Measurements from ENCODE around the gene FMO5.

Gene FMO5

GRCh38 chr1:147247656-147248238, 22.6 kb upstream of the FMO5 start:
- H3K27me3 ChIP-seq (ENCODE audit: control insufficient read depth, insufficient read depth, low read length) = no peaks in the 10 kb centered on the region
- no peaks in the 10 kb centered on the region for H3K36me3 ChIP-seq (ENCODE audit: control insufficient read depth, insufficient read depth, low read length)
- peaks cover 5% of the 10 kb centered on the region; the same call in 1 of the 2 replicates for H3K4me1 ChIP-seq (ENCODE audit: control insufficient read depth, insufficient read depth, low read length)
- no peaks in the 10 kb centered on the region for H3K9me3 ChIP-seq (ENCODE audit: control insufficient read depth, insufficient read depth, low read length)
- no peak for DNase-seq (ENCODE audit: low read depth, low spot score)
- no CpG with 5 or more reads among the region's 4 CpGs for WGBS (ENCODE audit: insufficient coverage, insufficient read length)
- H3K4me3 ChIP-seq (ENCODE audit: low read length) = no peak overlapping the region
- H3K27ac ChIP-seq (ENCODE audit: low read length) = no peak overlapping the region

- Histone ChIP-seq H3K9me3 (ENCODE audit: control insufficient read depth, insufficient read depth, low read length) (no peaks in the 10 kb centered on the region), H3K4me1 (ENCODE audit: control insufficient read depth, insufficient read depth, low read length) (peaks cover 5% of the 10 kb centered on the region; the same call in 1 of the 2 replicates), H3K4me3 (ENCODE audit: low read length) (no peak overlapping the region), H3K27me3 (ENCODE audit: control insufficient read depth, insufficient read depth, low read length) (no peaks in the 10 kb centered on the region), H3K36me3 (ENCODE audit: control insufficient read depth, insufficient read depth, low read length) (no peaks in the 10 kb centered on the region), H3K27ac (ENCODE audit: low read length) (no peak overlapping the region)
- no CpG with 5 or more reads among the region's 2 CpGs for WGBS (ENCODE audit: insufficient coverage, insufficient read length)
- no peak for DNase-seq (ENCODE audit: low read depth, low spot score)
These were observed 21.9 kb upstream of the FMO5 start for GRCh38 chr1:147246910-147247655.

- WGBS (ENCODE audit: insufficient coverage, insufficient read length) = no CpG with 5 or more reads among the region's 2 CpGs
- H3K36me3 ChIP-seq (ENCODE audit: control insufficient read depth, insufficient read depth, low read length) = no peaks in the 10 kb centered on the region
- no peaks in the 10 kb centered on the region for H3K27me3 ChIP-seq (ENCODE audit: control insufficient read depth, insufficient read depth, low read length)
- H3K4me3 ChIP-seq (ENCODE audit: low read length) = no peak overlapping the region
- no peak for DNase-seq (ENCODE audit: low read depth, low spot score)
- H3K9me3 ChIP-seq (ENCODE audit: control insufficient read depth, insufficient read depth, low read length) = no peaks in the 10 kb centered on the region
- peaks cover 5% of the 10 kb centered on the region; the same call in 1 of the 2 replicates for H3K4me1 ChIP-seq (ENCODE audit: control insufficient read depth, insufficient read depth, low read length)
- no peak overlapping the region for H3K27ac ChIP-seq (ENCODE audit: low read length)
These were observed 21.0 kb upstream of the FMO5 start for GRCh38 chr1:147246044-147246690.

DNA sequence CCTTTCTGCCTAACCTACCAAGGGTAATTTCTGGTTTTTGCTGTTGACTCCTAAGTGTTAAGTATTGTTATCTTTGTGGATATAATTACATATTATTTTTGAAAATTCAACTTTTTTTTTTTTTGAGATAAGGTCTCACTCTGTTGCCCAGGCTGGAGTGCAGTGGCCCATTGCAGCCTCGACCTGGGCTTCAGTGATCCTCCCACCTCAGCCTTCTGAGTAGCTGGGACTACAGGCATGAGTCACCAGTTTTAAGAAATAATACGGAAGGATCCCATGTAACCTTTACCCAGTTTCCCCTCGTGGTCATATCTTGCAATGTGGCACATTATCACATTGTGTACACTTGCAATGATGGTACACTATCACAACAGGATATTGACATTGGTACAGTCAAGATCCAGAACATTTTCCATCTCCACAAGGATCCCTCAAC, 20.5 kb upstream of the FMO5 start:
- H3K4me1 ChIP-seq (ENCODE audit: control insufficient read depth, insufficient read depth, low read length) = peaks cover 5% of the 10 kb centered on the region; the same call in 1 of the 2 replicates
- no peak overlapping the region for H3K4me3 ChIP-seq (ENCODE audit: low read length)
- DNase-seq (ENCODE audit: low read depth, low spot score) = no peak
- H3K27ac ChIP-seq (ENCODE audit: low read length) = no peak overlapping the region
- H3K27me3 ChIP-seq (ENCODE audit: control insufficient read depth, insufficient read depth, low read length) = no peaks in the 10 kb centered on the region
- no peaks in the 10 kb centered on the region for H3K9me3 ChIP-seq (ENCODE audit: control insufficient read depth, insufficient read depth, low read length)
- WGBS (ENCODE audit: insufficient coverage, insufficient read length) = no CpG with 5 or more reads among the region's 3 CpGs
- H3K36me3 ChIP-seq (ENCODE audit: control insufficient read depth, insufficient read depth, low read length) = no peaks in the 10 kb centered on the region

DNA sequence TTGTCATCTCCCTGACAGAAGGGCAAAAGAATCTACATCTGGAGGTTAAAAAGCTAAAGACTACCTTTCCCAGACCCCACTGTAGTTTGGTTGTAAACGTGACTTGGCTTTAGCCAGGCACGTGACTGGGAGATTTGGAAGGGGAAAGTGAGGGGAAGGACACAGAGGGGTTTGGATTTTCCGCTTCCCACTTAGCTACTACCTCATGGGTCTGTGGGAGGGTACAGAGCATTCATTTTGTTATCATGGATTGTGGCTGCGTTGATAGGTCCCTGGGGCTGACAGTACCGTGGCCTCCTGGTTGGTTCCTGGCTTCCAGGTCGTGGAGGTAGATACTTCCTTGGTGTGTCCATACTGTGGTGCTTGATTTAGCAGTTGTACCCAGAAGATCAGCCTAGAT, 20.0 kb upstream of the FMO5 start:
- H3K36me3 ChIP-seq (ENCODE audit: control insufficient read depth, insufficient read depth, low read length) = no peaks in the 10 kb centered on the region
- DNase-seq (ENCODE audit: low read depth, low spot score) = no peak
- no peak overlapping the region for H3K4me3 ChIP-seq (ENCODE audit: low read length)
- H3K9me3 ChIP-seq (ENCODE audit: control insufficient read depth, insufficient read depth, low read length) = no peaks in the 10 kb centered on the region
- WGBS (ENCODE audit: insufficient coverage, insufficient read length) = no CpG with 5 or more reads among the region's 6 CpGs
- H3K27me3 ChIP-seq (ENCODE audit: control insufficient read depth, insufficient read depth, low read length) = no peaks in the 10 kb centered on the region
- H3K4me1 ChIP-seq (ENCODE audit: control insufficient read depth, insufficient read depth, low read length) = peaks cover 5% of the 10 kb centered on the region; the same call in 1 of the 2 replicates
- no peak overlapping the region for H3K27ac ChIP-seq (ENCODE audit: low read length)

GRCh38 chr1:147243841-147244240, 18.7 kb upstream of the FMO5 start:
- Histone ChIP-seq H3K27ac (ENCODE audit: low read length) (no peak overlapping the region), H3K9me3 (ENCODE audit: control insufficient read depth, insufficient read depth, low read length) (no peaks in the 10 kb centered on the region), H3K36me3 (ENCODE audit: control insufficient read depth, insufficient read depth, low read length) (no peaks in the 10 kb centered on the region), H3K4me3 (ENCODE audit: low read length) (peak overlapping the region; percentile 90; the same call in 1 of the 2 replicates), H3K4me1 (ENCODE audit: control insufficient read depth, insufficient read depth, low read length) (peaks cover 6% of the 10 kb centered on the region; the same call in 1 of the 2 replicates), H3K27me3 (ENCODE audit: control insufficient read depth, insufficient read depth, low read length) (no peaks in the 10 kb centered on the region)
- no peak for DNase-seq (ENCODE audit: low read depth, low spot score)
- no CpG with 5 or more reads among the region's 4 CpGs for WGBS (ENCODE audit: insufficient coverage, insufficient read length)

GRCh38 chr1:147243228-147243685, 18.1 kb upstream of the FMO5 start:
- H3K27ac ChIP-seq (ENCODE audit: low read length) = no peak overlapping the region
- H3K4me1 ChIP-seq (ENCODE audit: control insufficient read depth, insufficient read depth, low read length) = peaks cover 6% of the 10 kb centered on the region; the same call in 1 of the 2 replicates
- DNase-seq (ENCODE audit: low read depth, low spot score) = no peak
- no peaks in the 10 kb centered on the region for H3K27me3 ChIP-seq (ENCODE audit: control insufficient read depth, insufficient read depth, low read length)
- H3K36me3 ChIP-seq (ENCODE audit: control insufficient read depth, insufficient read depth, low read length) = no peaks in the 10 kb centered on the region
- WGBS (ENCODE audit: insufficient coverage, insufficient read length) = no CpG with 5 or more reads among the region's 30 CpGs
- H3K9me3 ChIP-seq (ENCODE audit: control insufficient read depth, insufficient read depth, low read length) = no peaks in the 10 kb centered on the region
- peak overlapping the region; percentile 90 for H3K4me3 ChIP-seq (ENCODE audit: low read length)

- Histone ChIP-seq H3K36me3 (ENCODE audit: control insufficient read depth, insufficient read depth, low read length) (no peaks in the 10 kb centered on the region), H3K4me3 (ENCODE audit: low read length) (peak within 1 kb of the TSS; percentile 90), H3K27me3 (ENCODE audit: control insufficient read depth, insufficient read depth, low read length) (no peaks in the 10 kb centered on the region), H3K9me3 (ENCODE audit: control insufficient read depth, insufficient read depth, low read length) (no peaks in the 10 kb centered on the region), H3K27ac (ENCODE audit: low read length) (no peak within 1 kb of the TSS), H3K4me1 (ENCODE audit: control insufficient read depth, insufficient read depth, low read length) (peaks cover 6% of the 10 kb centered on the region; the same call in 1 of the 2 replicates)
- no CpG with 5 or more reads among the region's 82 CpGs for WGBS (ENCODE audit: insufficient coverage, insufficient read length)
- peak; percentile 77 for DNase-seq (ENCODE audit: low read depth, low spot score)
These were observed 17.5 kb upstream of the FMO5 start, which contains the start of gene CHD1L for GRCh38 chr1:147242449-147243227. Gene CHD1L (plus strand): TSS chr1:147242684. CDS start chr1:147242704, 20 bp downstream.

DNA sequence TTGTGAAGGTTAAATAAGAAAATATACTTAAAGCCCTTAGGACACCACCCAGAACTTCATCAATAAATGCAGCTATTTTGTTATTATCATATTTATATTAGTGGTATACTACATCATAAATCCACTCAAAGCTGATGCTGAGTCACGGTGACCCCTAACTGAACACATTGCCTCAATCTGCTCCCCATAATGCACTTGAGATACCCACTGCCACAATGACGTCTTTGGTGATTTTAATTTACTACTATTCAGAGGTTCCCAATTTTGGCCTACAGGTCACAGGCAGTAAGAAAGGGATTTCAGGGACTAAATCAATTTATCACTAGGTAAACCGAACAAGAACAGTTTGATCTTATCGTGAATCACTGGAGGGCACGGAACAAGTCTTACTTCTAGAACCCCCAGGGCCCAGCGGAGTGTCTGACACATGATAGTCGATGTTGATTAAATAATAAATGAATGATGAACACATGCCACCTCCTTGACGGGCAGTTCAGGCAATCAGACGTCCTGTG, 16.9 kb upstream of the FMO5 start:
- WGBS (ENCODE audit: insufficient coverage, insufficient read length) = no CpG with 5 or more reads among the region's 9 CpGs
- H3K36me3 ChIP-seq (ENCODE audit: control insufficient read depth, insufficient read depth, low read length) = no peaks in the 10 kb centered on the region
- no peak overlapping the region for H3K27ac ChIP-seq (ENCODE audit: low read length)
- peak overlapping the region; percentile 90; the same call in 1 of the 2 replicates for H3K4me3 ChIP-seq (ENCODE audit: low read length)
- H3K4me1 ChIP-seq (ENCODE audit: control insufficient read depth, insufficient read depth, low read length) = peaks cover 6% of the 10 kb centered on the region
- no peaks in the 10 kb centered on the region for H3K9me3 ChIP-seq (ENCODE audit: control insufficient read depth, insufficient read depth, low read length)
- no peak for DNase-seq (ENCODE audit: low read depth, low spot score)
- no peaks in the 10 kb centered on the region for H3K27me3 ChIP-seq (ENCODE audit: control insufficient read depth, insufficient read depth, low read length)

All from iPS DF 6.9 (cell line).